Measurements from ENCODE around the gene TIAM2. TPM values are rescaled to one million over a fixed set of nuclear protein-coding genes. Genes with fewer than 3 reads are reported as not detected.
"Not testable (repeated sequence)": the region's sequence is repeated elsewhere in the genome, so short reads cannot be mapped to it uniquely, and the experiment has no call there.

The TIAM2 gene
- total and polyA plus RNA-seq, 8 donors: 1.1 to 44.2 (median 5.5) TPM

GRCh38 chr6:155100087-155100486 lies 105.0 kb downstream of the TIAM2 start:
- no peak for TF ChIP-seq POLR2A (IDR thresholded peaks at IDR 0.05)
- intact Hi-C loops (cut with DNase I; ENCODE audit: low total_unique reads): no loop called here
- Histone ChIP-seq H3K36me3 (no peaks in the 10 kb centered on the region), H3K4me1 (no peaks in the 10 kb centered on the region), H3K27ac (no peak overlapping the region), H3K4me3 (no peak overlapping the region), H3K27me3 (no peaks in the 10 kb centered on the region), H3K9me3 (no peaks in the 10 kb centered on the region)
- peak; percentile 73 to 83 for DNase-seq
- 52 to 66% (median 56%) methylated on average over 8 of the region's 8 CpGs for WGBS, 5 donors

GRCh38 chr6:155100591-155100990 lies 105.5 kb downstream of the TIAM2 start:
- WGBS, 5 donors: 87 to 98% (median 94%) methylated on average over 6 of the region's 6 CpGs

GRCh38 chr6:155103083-155103645 lies 108.0 kb downstream of the TIAM2 start:
- intact Hi-C loops (cut with DNase I; ENCODE audit: low total_unique reads); H3K4me1 ChIP-seq; H3K27me3 ChIP-seq; H3K36me3 ChIP-seq; H3K9me3 ChIP-seq; DNase-seq; H3K27ac ChIP-seq; H3K4me3 ChIP-seq: not testable (repeated sequence)
- WGBS, 5 donors: 76 to 87% (median 86%) methylated on average over 9 of the region's 9 CpGs

More at GRCh38 chr6:155100591-155100990, 105.5 kb downstream of the TIAM2 start:
- Histone ChIP-seq H3K27me3 (no peaks in the 10 kb centered on the region), H3K27ac (no peak overlapping the region), H3K36me3 (no peaks in the 10 kb centered on the region), H3K4me3 (no peak overlapping the region), H3K4me1 (no peaks in the 10 kb centered on the region), H3K9me3 (no peaks in the 10 kb centered on the region)
- DNase-seq: no peak
- intact Hi-C loops (cut with DNase I; ENCODE audit: low total_unique reads): no loop called here
- no peak for TF ChIP-seq POLR2AphosphoS5 (IDR thresholded peaks at IDR 0.05)
- no peak for TF ChIP-seq CTCF (IDR thresholded peaks at IDR 0.05)
- TF ChIP-seq EP300 (IDR thresholded peaks at IDR 0.05): no peak
- no peak for TF ChIP-seq POLR2A (IDR thresholded peaks at IDR 0.05)

GRCh38 chr6:155103816-155104366 lies 108.8 kb downstream of the TIAM2 start:
- intact Hi-C loops (cut with DNase I; ENCODE audit: low total_unique reads): no loop called here
- no peak for DNase-seq

DNA sequence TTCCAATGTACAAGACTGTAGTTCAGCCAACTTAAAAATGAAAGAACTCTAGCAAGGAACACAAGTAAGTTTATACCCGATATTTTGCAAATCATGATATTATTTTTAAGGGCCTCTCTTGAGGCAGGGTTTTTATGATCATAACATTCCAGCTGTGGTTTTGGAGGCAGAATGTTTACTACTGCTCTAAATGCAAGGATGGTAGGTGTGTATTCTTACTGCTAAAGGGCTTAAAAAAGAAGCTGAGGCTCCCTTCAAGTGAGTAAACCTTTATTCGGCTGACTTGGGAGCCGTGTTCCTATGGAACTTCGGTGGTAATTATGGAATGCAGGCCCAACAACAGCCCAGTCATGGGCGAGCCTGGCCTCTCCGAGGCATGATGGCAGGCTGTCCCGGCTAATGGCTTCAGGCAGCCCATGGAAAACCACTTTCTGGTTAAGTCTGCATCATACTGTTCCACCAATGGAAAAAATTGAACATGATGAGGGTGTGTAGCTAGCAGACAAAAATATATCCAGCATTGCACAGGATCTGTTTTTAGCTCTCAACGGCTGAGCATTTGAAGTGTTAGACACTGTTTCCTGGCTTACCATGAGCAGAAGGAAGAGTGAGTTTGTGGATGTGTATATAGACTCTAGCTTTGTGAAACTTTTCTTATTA lies 111.5 kb downstream of the TIAM2 start:
- Histone ChIP-seq H3K4me3 (no peak overlapping the region), H3K27ac (no peak overlapping the region), H3K36me3 (no peaks in the 10 kb centered on the region), H3K4me1 (peaks cover 0 to 5% (median 0%) of the 10 kb centered on the region in 4 donors), H3K9me3 (no peaks in the 10 kb centered on the region), H3K27me3 (no peaks in the 10 kb centered on the region)
- intact Hi-C loops (cut with DNase I; ENCODE audit: low total_unique reads): no loop called here
- no peak for DNase-seq
- WGBS, 5 donors: 75 to 89% (median 85%) methylated on average over 6 to 8 of the region's 8 CpGs
- no peak for TF ChIP-seq POLR2A (IDR thresholded peaks at IDR 0.05)
- no peak for TF ChIP-seq CTCF (IDR thresholded peaks at IDR 0.05)
- no peak for TF ChIP-seq POLR2AphosphoS5 (IDR thresholded peaks at IDR 0.05)
- TF ChIP-seq EP300 (IDR thresholded peaks at IDR 0.05): no peak

More at GRCh38 chr6:155103816-155104366, 108.8 kb downstream of the TIAM2 start:
- H3K4me3 ChIP-seq: no peak overlapping the region
- no peak overlapping the region for H3K27ac ChIP-seq
- H3K36me3 ChIP-seq: no peaks in the 10 kb centered on the region
- TF ChIP-seq POLR2AphosphoS5 (IDR thresholded peaks at IDR 0.05) (no peak), POLR2A (IDR thresholded peaks at IDR 0.05) (no peak), CTCF (IDR thresholded peaks at IDR 0.05) (no peak), EP300 (IDR thresholded peaks at IDR 0.05) (no peak)
- 51 to 67% (median 56%) methylated on average over 5 of the region's 5 CpGs for WGBS, 5 donors
- H3K4me1 ChIP-seq: peaks cover 0 to 5% (median 0%) of the 10 kb centered on the region in 4 donors
- H3K9me3 ChIP-seq: no peaks in the 10 kb centered on the region
- H3K27me3 ChIP-seq: no peaks in the 10 kb centered on the region
